A549 (cell line): ENCODE measurements around the gene ATP13A1.

Source experiments
- CTCF ChIP-seq: fragments of >200 bp; sonication (Bioruptor Twin); formaldehyde crosslinking; IDR thresholded peaks from 3 replicates; pipeline ENCODE4 v1.5.1; 2016
- ESRRA ChIP-seq: fragments of 150-350 bp; IDR thresholded peaks from 2 replicates; pipeline ENCODE4 v1.6.1; 2014; ENCODE audit warnings: mild to moderate bottlenecking, low read length, borderline replicate concordance
- JUNB ChIP-seq: fragments of >200 bp; sonication (Bioruptor Twin); formaldehyde crosslinking; IDR thresholded peaks from 2 replicates; pipeline ENCODE4 v1.6.1; 2016
- RCOR1 ChIP-seq: fragments of 150-350 bp; IDR thresholded peaks from 2 replicates; pipeline ENCODE4 v1.6.1; 2014; ENCODE audit warnings: antibody characterized with exemption, low read length, low read depth

GRCh38 chr19:19645233-19645870, 18.1 kb downstream of the ATP13A1 start:
- TF ChIP-seq RCOR1 (no peak), CTCF (no peak), ESRRA (no peak), JUNB (no peak)
